Neural cell (in vitro differentiated cells): ENCODE results near the gene FAM8A1. TPM values are rescaled to one million over a fixed set of nuclear protein-coding genes. Genes with fewer than 3 reads are reported as not detected.

Source experiments
- H2AFZ ChIP-seq: fragments of 200-600, 300-800 bp; sonication (generic), shearing (Covaris generic); 2 replicates; pipeline ENCODE4 v1.6.0; 2014; ENCODE audit warnings: low read depth, mild to moderate bottlenecking, antibody characterized with exemption, low read length, moderate library complexity
- H3F3A ChIP-seq: fragments of 200-600 bp; shearing (Covaris generic); 2 replicates; pipeline ENCODE4 v1.6.1; 2016; ENCODE audit warnings: mild to moderate bottlenecking, moderate library complexity, mixed read lengths, antibody characterized with exemption, low read length; ENCODE audit not compliant: insufficient read depth, poor library complexity, severe bottlenecking
- H3K27ac ChIP-seq: fragments of 200-600, 300-800 bp; sonication (generic), shearing (Covaris generic); 2 replicates; pipeline ENCODE4 v1.5.1; 2014; ENCODE audit warnings: mild to moderate bottlenecking, low read length, moderate library complexity
- H3K27me3 ChIP-seq: fragments of 300-800, 200-600 bp; sonication (generic), shearing (Covaris generic); 2 replicates; pipeline ENCODE4 v1.6.0; 2014; ENCODE audit warnings: mild to moderate bottlenecking, low read depth, low read length, moderate library complexity; ENCODE audit not compliant: insufficient read depth
- H3K36me3 ChIP-seq: fragments of 300-800, 200-600 bp; sonication (generic), shearing (Covaris generic); 2 replicates; pipeline ENCODE4 v1.5.1; 2014; ENCODE audit warnings: mild to moderate bottlenecking, antibody characterized with exemption, low read length, moderate library complexity; ENCODE audit not compliant: insufficient read depth
- H3K4me2 ChIP-seq: fragments of 300-800, 200-600 bp; sonication (generic), shearing (Covaris generic); 2 replicates; pipeline ENCODE4 v1.6.0; 2014; ENCODE audit warnings: mild to moderate bottlenecking, low read length
- H3K4me3 ChIP-seq: fragments of 300-800, 200-600 bp; sonication (generic), shearing (Covaris generic); 2 replicates; pipeline ENCODE4 v1.5.1; 2014; ENCODE audit warnings: mild to moderate bottlenecking, low read length, moderate library complexity
- H3K79me2 ChIP-seq: fragments of 200-600 bp; shearing (Covaris generic); replicated peaks from 2 replicates; pipeline ENCODE4 v1.6.0; 2014; ENCODE audit warnings: mild to moderate bottlenecking, low read length, moderate library complexity; ENCODE audit not compliant: insufficient read depth
- H3K9ac ChIP-seq: fragments of 300-800, 200-600 bp; sonication (generic), shearing (Covaris generic); 2 replicates; pipeline ENCODE4 v1.6.1; 2016; ENCODE audit warnings: mild to moderate bottlenecking, low read length, mixed read lengths
- H3K9me2 ChIP-seq: fragments of 200-600 bp; shearing (Covaris generic); 2 replicates; pipeline ENCODE4 v1.6.1; 2016; ENCODE audit warnings: mild to moderate bottlenecking, low read length, mixed read lengths; ENCODE audit not compliant: insufficient read depth
- H3K9me3 ChIP-seq: fragments of 200-600, 300-800 bp; sonication (generic), shearing (Covaris generic); 2 replicates; pipeline ENCODE4 v1.6.1; 2016; ENCODE audit warnings: mild to moderate bottlenecking, mixed run types, low read length, moderate library complexity, mixed read lengths
- H4K20me1 ChIP-seq: fragments of 200-600 bp; shearing (Covaris generic); 2 replicates; pipeline ENCODE4 v1.6.1; 2016; ENCODE audit warnings: mild to moderate bottlenecking, mixed run types; ENCODE audit not compliant: insufficient read depth
- CTCF ChIP-seq: fragments of 450-650 bp; IDR thresholded peaks from 2 replicates; pipeline ENCODE4 v1.5.1; 2014; ENCODE audit warnings: antibody characterized with exemption, mild to moderate bottlenecking, moderate library complexity; ENCODE audit not compliant: poor library complexity, severe bottlenecking
- EP300 ChIP-seq: fragments of 450-650 bp; conservative IDR thresholded peaks from 2 replicates; pipeline ENCODE4 v1.6.1; 2014; ENCODE audit warnings: antibody characterized with exemption, mild to moderate bottlenecking, moderate library complexity; ENCODE audit not compliant: poor library complexity, severe bottlenecking
- EZH2 ChIP-seq: fragments of 200-600, 300-800 bp; shearing (Covaris generic), sonication (generic); IDR thresholded peaks from 2 replicates; pipeline ENCODE4 v1.6.1; 2014; ENCODE audit warnings: antibody characterized with exemption, low read length, borderline replicate concordance, mild to moderate bottlenecking; ENCODE audit not compliant: insufficient read depth, poor library complexity, severe bottlenecking
- MXI1 ChIP-seq: fragments of 450-650 bp; conservative IDR thresholded peaks from 2 replicates; pipeline ENCODE4 v1.6.1; 2014; ENCODE audit warnings: antibody characterized with exemption, mild to moderate bottlenecking; ENCODE audit not compliant: poor library complexity, severe bottlenecking
- POLR2AphosphoS5 ChIP-seq: IDR thresholded peaks from 2 replicates; pipeline ENCODE4 v1.6.1; 2012
- RAD21 ChIP-seq: fragments of 450-650 bp; conservative IDR thresholded peaks from 2 replicates; pipeline ENCODE4 v1.6.1; 2014; ENCODE audit warnings: antibody characterized with exemption, mild to moderate bottlenecking, moderate library complexity
- REST ChIP-seq: IDR thresholded peaks from 2 replicates; pipeline ENCODE4 v1.6.1; 2012; ENCODE audit warnings: borderline replicate concordance
- SMC3 ChIP-seq: fragments of 450-650 bp; conservative IDR thresholded peaks from 2 replicates; pipeline ENCODE4 v1.6.1; 2014; ENCODE audit warnings: antibody characterized with exemption, mild to moderate bottlenecking, moderate library complexity; ENCODE audit not compliant: poor library complexity
- TAF1 ChIP-seq: IDR thresholded peaks from 2 replicates; pipeline ENCODE4 v1.6.1; 2012; ENCODE audit warnings: low read depth
- polyA plus RNA-seq: library from polyadenylated mRNA; depleted of rRNA; stranded (reverse); fragments of >200 nt; gene quantifications from 2 replicates; pipeline ENCODE4 v1.2.3, GENCODE V29; 2014

Gene FAM8A1
- polyA plus RNA-seq, 1 donor from 2014 or later, result 48.0 TPM

- Histone ChIP-seq H2AFZ (no peak overlapping the region), H3K4me2 (no peak overlapping the region), H3K27ac (no peak overlapping the region), H3K4me3 (no peak overlapping the region), H3K9ac (no peak overlapping the region), H3F3A (no peaks in the 10 kb centered on the region), H3K36me3 (peaks cover 9% of the 10 kb centered on the region), H3K9me2 (no peaks in the 10 kb centered on the region), H3K79me2 (no peaks in the 10 kb centered on the region), H3K27me3 (no peaks in the 10 kb centered on the region), H4K20me1 (no peaks in the 10 kb centered on the region), H3K9me3 (no peaks in the 10 kb centered on the region)
- TF ChIP-seq SMC3, result no peak
- TF ChIP-seq TAF1, result no peak
Observed at GRCh38 chr6:17628873-17629272, 28.8 kb downstream of the FAM8A1 start.

- no peak overlapping the region for H3K4me3 ChIP-seq
- no peaks in the 10 kb centered on the region for H3K9me2 ChIP-seq
- H3F3A ChIP-seq, result no peaks in the 10 kb centered on the region
- H3K36me3 ChIP-seq, result peaks cover 9% of the 10 kb centered on the region
- H4K20me1 ChIP-seq, result no peaks in the 10 kb centered on the region
- no peak overlapping the region for H3K27ac ChIP-seq
- TF ChIP-seq CTCF (no peak), RAD21 (no peak), TAF1 (no peak), EP300 (no peak)
- H3K27me3 ChIP-seq, result no peaks in the 10 kb centered on the region
- no peak overlapping the region for H3K9ac ChIP-seq
- H3K9me3 ChIP-seq, result no peaks in the 10 kb centered on the region
- no peaks in the 10 kb centered on the region for H3K79me2 ChIP-seq
- no peak overlapping the region for H3K4me2 ChIP-seq
- no peak overlapping the region for H2AFZ ChIP-seq
Observed at GRCh38 chr6:17629824-17630510, 29.9 kb downstream of the FAM8A1 start.

GRCh38 chr6:17630511-17631073 is 30.5 kb downstream of the FAM8A1 start:
- peaks cover 9% of the 10 kb centered on the region for H3K36me3 ChIP-seq
- no peak for TF ChIP-seq MXI1
- TF ChIP-seq CTCF, result no peak
- TF ChIP-seq REST, result no peak
- TF ChIP-seq POLR2AphosphoS5, result no peak
- TF ChIP-seq EZH2, result no peak
- TF ChIP-seq EP300, result no peak
- no peak for TF ChIP-seq TAF1
- no peak for TF ChIP-seq RAD21
- no peak for TF ChIP-seq SMC3
- no peaks in the 10 kb centered on the region for H3K79me2 ChIP-seq

More at GRCh38 chr6:17630511-17631073, 30.5 kb downstream of the FAM8A1 start:
- no peak overlapping the region for H2AFZ ChIP-seq
- no peaks in the 10 kb centered on the region for H3F3A ChIP-seq
- no peaks in the 10 kb centered on the region for H3K27me3 ChIP-seq
- no peaks in the 10 kb centered on the region for H4K20me1 ChIP-seq
- H3K4me3 ChIP-seq, result no peak overlapping the region
- no peak overlapping the region for H3K4me2 ChIP-seq
- no peaks in the 10 kb centered on the region for H3K9me3 ChIP-seq
- no peak overlapping the region for H3K9ac ChIP-seq
- H3K27ac ChIP-seq, result no peak overlapping the region
- no peaks in the 10 kb centered on the region for H3K9me2 ChIP-seq
